Esophagus muscularis mucosa (tissue), 4 donors: ENCODE data around the gene PDCD5. TPM values are rescaled to one million over a fixed set of nuclear protein-coding genes. Genes with fewer than 3 reads are reported as not detected.

ENCODE experiments used
- DNase-seq: peaks from one replicate; pipeline ENCODE4 v3.0.0-alpha.2; 2017; ENCODE audit errors: extremely low spot score
- H3K27ac ChIP-seq, 4 donors: fragments of 200-600 bp; sonication (generic); replicated peaks in 1 of 4; 1 replicate in 3 of 4; 2 replicates in 1 of 4; pipeline ENCODE4 v1.5.1; 2016 to 2019; ENCODE audit warnings: mild to moderate bottlenecking in 1 of 4
- H3K27me3 ChIP-seq, 4 donors: fragments of 200-600 bp; sonication (generic); one replicate each; pipeline versions ENCODE4 v1.5.1 to v1.6.0; 2016 to 2019
- H3K36me3 ChIP-seq, 4 donors: fragments of 200-600 bp; sonication (generic); one replicate each; pipeline ENCODE4 v1.5.1; 2016 to 2019
- H3K4me1 ChIP-seq, 4 donors: fragments of 200-600 bp; sonication (generic); one replicate each; pipeline ENCODE4 v1.5.1; 2016 to 2019
- H3K4me3 ChIP-seq, 4 donors: fragments of 200-600 bp; sonication (generic); 1 replicate in 2 of 4; 2 replicates in 2 of 4; pipeline ENCODE4 v1.5.1; 2016 to 2019; ENCODE audit warnings: mild to moderate bottlenecking in 4 of 4, moderate library complexity in 1 of 4
- H3K9me3 ChIP-seq, 4 donors: fragments of 200-600 bp; sonication (generic); 1 replicate in 3 of 4; 2 replicates in 1 of 4; pipeline ENCODE4 v1.5.1; 2016 to 2019
- CTCF ChIP-seq, 3 experiments: fragments of 200-600 bp in 2 of 3; fragments of 450-650 bp in 1 of 3; sonication (generic) in 2 of 3; IDR thresholded peaks; one replicate each; pipeline ENCODE4 v1.5.1; 2017 to 2019; ENCODE audit warnings: antibody characterized with exemption in 3 of 3, mild to moderate bottlenecking in 2 of 3, moderate library complexity in 1 of 3
- EP300 ChIP-seq: sonication (generic); formaldehyde crosslinking; IDR thresholded peaks from one replicate; pipeline ENCODE4 v1.6.1; 2017; ENCODE audit warnings: antibody characterized with exemption
- POLR2A ChIP-seq: fragments of 450-650 bp; IDR thresholded peaks from one replicate; pipeline ENCODE4 v1.6.1; 2017; ENCODE audit warnings: antibody characterized with exemption, moderate library complexity, mild to moderate bottlenecking, low read depth
- POLR2AphosphoS5 ChIP-seq, 2 donors: sonication (generic); formaldehyde crosslinking; IDR thresholded peaks; one replicate each; pipeline ENCODE4 v1.6.1; 2017; ENCODE audit warnings: antibody characterized with exemption in 2 of 2
- WGBS: methylation state at CpG from one replicate; pipeline ENCODE4 v1.1.5; 2018; 5-methylcytosine and 5-hydroxymethylcytosine counted together
- intact Hi-C: fragments of 100-400 bp; cut with DNase I; formaldehyde crosslinking; loops from one replicate; pipeline ENCODE4 v1.15.1; 2023
- total RNA-seq, 4 donors: library from RNA; depleted of rRNA; stranded (reverse); fragments of >200 nt; gene quantifications; one replicate each; pipeline versions ENCODE4 v1.1.0 to v1.2.1, GENCODE V29; 2016

Gene PDCD5
- 100 to 1,000 TPM in 3 of 4 donors, 10 to 100 TPM in 1; 98.8 to 132 (median 112) TPM for total RNA-seq

GRCh38 chr19:32580901-32581704 lies at the start of gene PDCD5:
PDCD5 (plus strand) TSS chr19:32581190; CDS start chr19:32581262, 72 bp downstream.
- 0% methylated on average over 5 of the region's 81 CpGs for WGBS
- no peaks in the 10 kb centered on the region for H3K27me3 ChIP-seq
- DNase-seq, result peak; percentile 97

GRCh38 chr19:32532233-32532632 lies 48.8 kb upstream of the PDCD5 start:
- 93% methylated on average over 3 of the region's 3 CpGs for WGBS
- Histone ChIP-seq H3K4me1 (no peaks in the 10 kb centered on the region), H3K27me3 (peaks cover 0 to 9% (median 0%) of the 10 kb centered on the region in 4 donors), H3K27ac (no peak overlapping the region), H3K4me3 (no peak overlapping the region), H3K36me3 (no peaks in the 10 kb centered on the region), H3K9me3 (peaks cover 0 to 13% (median 6%) of the 10 kb centered on the region in 4 donors)
- TF ChIP-seq CTCF (IDR thresholded peaks at IDR 0.05) (no peak), POLR2AphosphoS5 (IDR thresholded peaks at IDR 0.05) (no peak), POLR2A (no peak), EP300 (no peak)
- DNase-seq, result no peak
- intact Hi-C loops, result no loop called here

More at GRCh38 chr19:32580901-32581704, at the start of gene PDCD5:
- TF ChIP-seq POLR2AphosphoS5 (IDR thresholded peaks at IDR 0.05), result peak; percentile 84 to 90
- no peak for TF ChIP-seq EP300
- TF ChIP-seq POLR2A, result peak; percentile 70
- peak in 1 of 3 experiments; percentile 10 for TF ChIP-seq CTCF (IDR thresholded peaks at IDR 0.05)
- H3K4me3 ChIP-seq, result peak within 1 kb of the TSS; percentile 82 to 97 (median 91)
- H3K4me1 ChIP-seq, result peaks cover 16 to 23% (median 22%) of the 10 kb centered on the region in 4 donors
- H3K27ac ChIP-seq, result peak within 1 kb of the TSS; percentile 86 to 95 (median 92)
- intact Hi-C loops, result loop anchor here (5.0 kb wide), 1 partner anchor 244 kb away; no protein-coding TSS in a partner anchor
- H3K36me3 ChIP-seq, result peaks cover 0 to 38% (median 26%) of the 10 kb centered on the region in 4 donors
- no peaks in the 10 kb centered on the region for H3K9me3 ChIP-seq

- Histone ChIP-seq H3K27ac (no peak overlapping the region), H3K9me3 (no peaks in the 10 kb centered on the region)
Measured at GRCh38 chr19:32537580-32537979, 43.4 kb upstream of the PDCD5 start.

GRCh38 chr19:32539240-32539916 lies 41.6 kb upstream of the PDCD5 start:
- no peaks in the 10 kb centered on the region for H3K36me3 ChIP-seq
- H3K9me3 ChIP-seq, result no peaks in the 10 kb centered on the region
- no peak overlapping the region for H3K27ac ChIP-seq
- TF ChIP-seq POLR2A, result no peak
- TF ChIP-seq POLR2AphosphoS5 (IDR thresholded peaks at IDR 0.05), result no peak
- TF ChIP-seq EP300, result no peak
- TF ChIP-seq CTCF (IDR thresholded peaks at IDR 0.05), result no peak
- peaks cover 0 to 27% (median 0%) of the 10 kb centered on the region in 4 donors for H3K27me3 ChIP-seq
- intact Hi-C loops, result no loop called here
- no peak overlapping the region for H3K4me3 ChIP-seq
- no peak for DNase-seq
- WGBS, result 83% methylated on average over 12 of the region's 12 CpGs
- H3K4me1 ChIP-seq, result no peaks in the 10 kb centered on the region

More at GRCh38 chr19:32537580-32537979, 43.4 kb upstream of the PDCD5 start:
- no peak for DNase-seq
- intact Hi-C loops, result no loop called here
- Histone ChIP-seq H3K4me3 (no peak overlapping the region), H3K36me3 (no peaks in the 10 kb centered on the region), H3K4me1 (no peaks in the 10 kb centered on the region), H3K27me3 (peaks cover 0 to 27% (median 0%) of the 10 kb centered on the region in 4 donors)
- WGBS, result 70% methylated on average over 5 of the region's 5 CpGs
- TF ChIP-seq POLR2A, result no peak
- no peak for TF ChIP-seq POLR2AphosphoS5 (IDR thresholded peaks at IDR 0.05)
- TF ChIP-seq EP300, result no peak
- no peak for TF ChIP-seq CTCF (IDR thresholded peaks at IDR 0.05)
